CD4-positive, alpha-beta memory T cell (primary cell): Measurements from ENCODE around the gene FANCC. TPM values are rescaled to one million over a fixed set of nuclear protein-coding genes. Genes with fewer than 3 reads are reported as not detected.

Source experiments
- CTCF ChIA-PET: fragments of 350-600 bp; sonication (Branson Sonifier 250); formaldehyde crosslinking; loops from one replicate; lab custom pipeline; 2021; ENCODE audit warnings: inconsistent platforms; ENCODE audit not compliant: partially characterized antibody; lab: Charles Lee
- POLR2A ChIA-PET: fragments of 350-600 bp; sonication (Branson Sonifier 250); formaldehyde crosslinking; loops from one replicate; lab custom pipeline; 2021; ENCODE audit not compliant: partially characterized antibody; lab: Charles Lee
- DNase-seq, 5 donors: peaks; one replicate each; pipeline versions ENCODE4 v3.0.0 to v3.0.0-alpha.2; 2020 to 2022; ENCODE audit warnings: mixed read lengths in 1 of 5
- H3K27ac ChIP-seq: one replicate; pipeline ENCODE4 v1.7.0; 2013; ENCODE audit warnings: low read depth, low read length
- H3K27me3 ChIP-seq: 2 replicates; pipeline ENCODE4 v1.7.0; 2013; ENCODE audit warnings: mild to moderate bottlenecking, low read length, moderate library complexity; ENCODE audit not compliant: insufficient read depth
- H3K36me3 ChIP-seq: 2 replicates; pipeline ENCODE4 v1.7.0; 2013; ENCODE audit warnings: mild to moderate bottlenecking, low read length, moderate library complexity; ENCODE audit not compliant: insufficient read depth
- H3K4me1 ChIP-seq: 2 replicates; pipeline ENCODE4 v1.7.0; 2013; ENCODE audit warnings: mild to moderate bottlenecking, low read length, moderate library complexity; ENCODE audit not compliant: insufficient read depth
- H3K4me3 ChIP-seq, 2 donors: one replicate each; pipeline ENCODE4 v1.7.0; 2013; ENCODE audit warnings: low read length in 2 of 2, mild to moderate bottlenecking in 1 of 2
- H3K9me3 ChIP-seq, 2 donors: one replicate each; pipeline ENCODE4 v1.7.0; 2013; ENCODE audit warnings: low read length in 2 of 2, control low read depth in 1 of 2; ENCODE audit not compliant: control insufficient read depth in 1 of 2
- H3K27ac Mint-ChIP-seq, 7 donors: one replicate each; pipeline ENCODE4 v1.8.0; 2020 to 2021; ENCODE audit warnings: mixed read lengths in 7 of 7, mild to moderate bottlenecking in 6 of 7, inconsistent platforms in 3 of 7, moderate library complexity in 3 of 7
- H3K27me3 Mint-ChIP-seq, 2 donors: one replicate each; pipeline ENCODE4 v1.8.0; 2020 to 2021; ENCODE audit warnings: mixed read lengths in 2 of 2
- H3K36me3 Mint-ChIP-seq, 2 donors: one replicate each; pipeline ENCODE4 v1.8.0; 2020 to 2021; ENCODE audit warnings: mixed read lengths in 2 of 2, inconsistent platforms in 1 of 2, mild to moderate bottlenecking in 1 of 2
- H3K4me1 Mint-ChIP-seq, 4 donors: one replicate each; pipeline ENCODE4 v1.8.0; 2020 to 2021; ENCODE audit warnings: mixed read lengths in 4 of 4, mild to moderate bottlenecking in 1 of 4
- H3K4me3 Mint-ChIP-seq, 8 donors: one replicate each; pipeline ENCODE4 v1.8.0; 2020 to 2021; ENCODE audit warnings: mixed read lengths in 8 of 8, mild to moderate bottlenecking in 7 of 8, moderate library complexity in 6 of 8, inconsistent platforms in 3 of 8
- H3K9me3 Mint-ChIP-seq, 8 donors: one replicate each; pipeline ENCODE4 v1.8.0; 2020 to 2021; ENCODE audit warnings: mixed read lengths in 8 of 8, mild to moderate bottlenecking in 5 of 8, inconsistent platforms in 3 of 8, moderate library complexity in 1 of 8
- intact Hi-C: fragments of 100-400 bp; cut with micrococcal nuclease; formaldehyde crosslinking; loops from one replicate; pipeline ENCODE4 v1.15.1; 2023
- polyA plus RNA-seq, 2 donors: library from polyadenylated mRNA; unstranded; fragments of 300-500 nt; fragmentation: Illumina TruSeq; gene quantifications; one replicate each; pipeline ENCODE4 v1.2.3, GENCODE V29; 2021
- total RNA-seq, 2 experiments: library from RNA; stranded (reverse); gene quantifications; one replicate each; pipeline ENCODE4 v1.2.3, GENCODE V29; 2021

Gene FANCC
- total and polyA plus RNA-seq, 4 experiments from 2014 or later: 0.77 to 4.9 (median 3.6) TPM

- ChIA-PET POLR2A (no interaction called here), CTCF (no interaction called here)
- H3K36me3 ChIP-seq: no peaks in the 10 kb centered on the region
- no peaks in the 10 kb centered on the region for H3K27me3 Mint-ChIP-seq
- no peak overlapping the region for H3K27ac Mint-ChIP-seq
- no peak overlapping the region for H3K27ac ChIP-seq
- no peak for DNase-seq
- no peaks in the 10 kb centered on the region for H3K4me1 ChIP-seq
- intact Hi-C loops: no loop called here
- H3K9me3 ChIP-seq: no peaks in the 10 kb centered on the region
- H3K36me3 Mint-ChIP-seq: peaks cover 0 to 6% of the 10 kb centered on the region in 2 donors
- no peaks in the 10 kb centered on the region for H3K27me3 ChIP-seq
- no peaks in the 10 kb centered on the region for H3K4me1 Mint-ChIP-seq
- no peak overlapping the region for H3K4me3 Mint-ChIP-seq
- H3K9me3 Mint-ChIP-seq: no peaks in the 10 kb centered on the region
- no peak overlapping the region for H3K4me3 ChIP-seq
Observed at GRCh38 chr9:95102001-95102433, 215.5 kb downstream of the FANCC start.

GRCh38 chr9:95101326-95101725 is 216.2 kb downstream of the FANCC start:
- Mint-ChIP-seq H3K4me1 (no peaks in the 10 kb centered on the region), H3K4me3 (no peak overlapping the region), H3K36me3 (peaks cover 0 to 6% of the 10 kb centered on the region in 2 donors), H3K27me3 (no peaks in the 10 kb centered on the region), H3K9me3 (no peaks in the 10 kb centered on the region), H3K27ac (no peak overlapping the region)
- no peak for DNase-seq
- no peak overlapping the region for H3K4me3 ChIP-seq
- H3K9me3 ChIP-seq: no peaks in the 10 kb centered on the region
- POLR2A ChIA-PET: no interaction called here
- intact Hi-C loops: no loop called here
- no peaks in the 10 kb centered on the region for H3K4me1 ChIP-seq
- no peaks in the 10 kb centered on the region for H3K36me3 ChIP-seq
- CTCF ChIA-PET: interaction anchor here (0.7 kb wide), 1 partner anchor 30 kb away, joined by 3 read pairs; no protein-coding TSS in a partner anchor
- H3K27ac ChIP-seq: no peak overlapping the region
- no peaks in the 10 kb centered on the region for H3K27me3 ChIP-seq

- H3K4me1 Mint-ChIP-seq: no peaks in the 10 kb centered on the region
- no peaks in the 10 kb centered on the region for H3K27me3 Mint-ChIP-seq
- Histone ChIP-seq H3K27ac (no peak overlapping the region), H3K36me3 (no peaks in the 10 kb centered on the region), H3K9me3 (no peaks in the 10 kb centered on the region), H3K27me3 (no peaks in the 10 kb centered on the region), H3K4me3 (no peak overlapping the region), H3K4me1 (no peaks in the 10 kb centered on the region)
- POLR2A ChIA-PET: no interaction called here
- no peak for DNase-seq
- peaks cover 0 to 4% of the 10 kb centered on the region in 2 donors for H3K36me3 Mint-ChIP-seq
- H3K4me3 Mint-ChIP-seq: no peak overlapping the region
- CTCF ChIA-PET: no interaction called here
- H3K27ac Mint-ChIP-seq: peak overlapping the region in 1 of 7 donors; percentile 51
- intact Hi-C loops: no loop called here
- H3K9me3 Mint-ChIP-seq: no peaks in the 10 kb centered on the region
Observed at GRCh38 chr9:95100071-95100627, 217.4 kb downstream of the FANCC start.

GRCh38 chr9:95099321-95100070 is 218.0 kb downstream of the FANCC start:
- Mint-ChIP-seq H3K4me1 (no peaks in the 10 kb centered on the region), H3K27ac (peak overlapping the region in 2 of 7 donors; percentile 38 to 59), H3K4me3 (no peak overlapping the region), H3K9me3 (no peaks in the 10 kb centered on the region), H3K27me3 (no peaks in the 10 kb centered on the region), H3K36me3 (peaks cover 0 to 4% of the 10 kb centered on the region in 2 donors)
- Histone ChIP-seq H3K27me3 (no peaks in the 10 kb centered on the region), H3K9me3 (no peaks in the 10 kb centered on the region), H3K36me3 (no peaks in the 10 kb centered on the region), H3K4me1 (no peaks in the 10 kb centered on the region), H3K4me3 (no peak overlapping the region), H3K27ac (no peak overlapping the region)
- POLR2A ChIA-PET: no interaction called here
- intact Hi-C loops: no loop called here
- CTCF ChIA-PET: no interaction called here
- no peak for DNase-seq

- H3K4me1 Mint-ChIP-seq: no peaks in the 10 kb centered on the region
- no peak overlapping the region for H3K27ac Mint-ChIP-seq
- no peak overlapping the region for H3K4me3 Mint-ChIP-seq
- H3K36me3 Mint-ChIP-seq: peaks cover 0 to 4% of the 10 kb centered on the region in 2 donors
- Histone ChIP-seq H3K4me3 (no peak overlapping the region), H3K36me3 (no peaks in the 10 kb centered on the region), H3K4me1 (no peaks in the 10 kb centered on the region), H3K9me3 (no peaks in the 10 kb centered on the region), H3K27me3 (no peaks in the 10 kb centered on the region), H3K27ac (no peak overlapping the region)
- H3K9me3 Mint-ChIP-seq: no peaks in the 10 kb centered on the region
- intact Hi-C loops: no loop called here
- ChIA-PET CTCF (no interaction called here), POLR2A (no interaction called here)
- no peak for DNase-seq
- H3K27me3 Mint-ChIP-seq: no peaks in the 10 kb centered on the region
Observed at GRCh38 chr9:95098391-95098921, 219.1 kb downstream of the FANCC start.

GRCh38 chr9:95097279-95097678 is 220.2 kb downstream of the FANCC start:
- no peaks in the 10 kb centered on the region for H3K4me1 ChIP-seq
- peaks cover 0 to 8% (median 3%) of the 10 kb centered on the region in 4 donors for H3K4me1 Mint-ChIP-seq
- intact Hi-C loops: no loop called here
- H3K9me3 Mint-ChIP-seq: no peaks in the 10 kb centered on the region
- no peaks in the 10 kb centered on the region for H3K36me3 ChIP-seq
- no peak overlapping the region for H3K4me3 ChIP-seq
- H3K27me3 ChIP-seq: no peaks in the 10 kb centered on the region
- DNase-seq: no peak
- H3K4me3 Mint-ChIP-seq: no peak overlapping the region
- H3K27ac ChIP-seq: no peak overlapping the region
- peaks cover 0 to 2% of the 10 kb centered on the region in 2 donors for H3K36me3 Mint-ChIP-seq
- H3K27ac Mint-ChIP-seq: no peak overlapping the region
- ChIA-PET POLR2A (no interaction called here), CTCF (interaction anchor here (1.1 to 1.6 kb wide), 2 partner anchors 307 to 416 kb away, joined by 3 to 5 read pairs; no protein-coding TSS in a partner anchor)
- no peaks in the 10 kb centered on the region for H3K27me3 Mint-ChIP-seq
- no peaks in the 10 kb centered on the region for H3K9me3 ChIP-seq

- DNase-seq: no peak
- Mint-ChIP-seq H3K27me3 (no peaks in the 10 kb centered on the region), H3K36me3 (peaks cover 0 to 2% of the 10 kb centered on the region in 2 donors), H3K4me1 (peaks cover 1 to 8% (median 3%) of the 10 kb centered on the region in 4 donors), H3K4me3 (no peak overlapping the region), H3K9me3 (no peaks in the 10 kb centered on the region), H3K27ac (no peak overlapping the region)
- H3K4me3 ChIP-seq: no peak overlapping the region
- no peaks in the 10 kb centered on the region for H3K4me1 ChIP-seq
- POLR2A ChIA-PET: no interaction called here
- no peak overlapping the region for H3K27ac ChIP-seq
- CTCF ChIA-PET: interaction anchor here (1.1 to 1.6 kb wide), 2 partner anchors 306 to 416 kb away, joined by 3 to 5 read pairs; no protein-coding TSS in a partner anchor
- no peaks in the 10 kb centered on the region for H3K9me3 ChIP-seq
- H3K27me3 ChIP-seq: no peaks in the 10 kb centered on the region
- intact Hi-C loops: no loop called here
- no peaks in the 10 kb centered on the region for H3K36me3 ChIP-seq
Observed at GRCh38 chr9:95096807-95097206, 220.7 kb downstream of the FANCC start.
